ENCODE results near the gene ZNF469. TPM values are rescaled to one million over a fixed set of nuclear protein-coding genes. Genes with fewer than 3 reads are reported as not detected.

ZNF469 gene
- total RNA-seq, 1 donor, result 8.3 TPM

- DNase-seq (ENCODE audit: insufficient read length, low spot score, missing footprints), result no peak
- TF ChIP-seq, protein P1, sequence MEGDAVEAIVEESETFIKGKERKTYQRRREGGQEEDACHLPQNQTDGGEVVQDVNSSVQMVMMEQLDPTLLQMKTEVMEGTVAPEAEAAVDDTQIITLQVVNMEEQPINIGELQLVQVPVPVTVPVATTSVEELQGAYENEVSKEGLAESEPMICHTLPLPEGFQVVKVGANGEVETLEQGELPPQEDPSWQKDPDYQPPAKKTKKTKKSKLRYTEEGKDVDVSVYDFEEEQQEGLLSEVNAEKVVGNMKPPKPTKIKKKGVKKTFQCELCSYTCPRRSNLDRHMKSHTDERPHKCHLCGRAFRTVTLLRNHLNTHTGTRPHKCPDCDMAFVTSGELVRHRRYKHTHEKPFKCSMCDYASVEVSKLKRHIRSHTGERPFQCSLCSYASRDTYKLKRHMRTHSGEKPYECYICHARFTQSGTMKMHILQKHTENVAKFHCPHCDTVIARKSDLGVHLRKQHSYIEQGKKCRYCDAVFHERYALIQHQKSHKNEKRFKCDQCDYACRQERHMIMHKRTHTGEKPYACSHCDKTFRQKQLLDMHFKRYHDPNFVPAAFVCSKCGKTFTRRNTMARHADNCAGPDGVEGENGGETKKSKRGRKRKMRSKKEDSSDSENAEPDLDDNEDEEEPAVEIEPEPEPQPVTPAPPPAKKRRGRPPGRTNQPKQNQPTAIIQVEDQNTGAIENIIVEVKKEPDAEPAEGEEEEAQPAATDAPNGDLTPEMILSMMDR (IDR thresholded peaks at IDR 0.05; ENCODE audit: extremely low read depth, low read depth, low read length), result no peak
- no peaks in the 10 kb centered on the region for H3K36me3 ChIP-seq (ENCODE audit: insufficient read depth, low read length)
Observed at GRCh38 chr16:88363239-88363891, 19.4 kb upstream of the ZNF469 start.

DNA sequence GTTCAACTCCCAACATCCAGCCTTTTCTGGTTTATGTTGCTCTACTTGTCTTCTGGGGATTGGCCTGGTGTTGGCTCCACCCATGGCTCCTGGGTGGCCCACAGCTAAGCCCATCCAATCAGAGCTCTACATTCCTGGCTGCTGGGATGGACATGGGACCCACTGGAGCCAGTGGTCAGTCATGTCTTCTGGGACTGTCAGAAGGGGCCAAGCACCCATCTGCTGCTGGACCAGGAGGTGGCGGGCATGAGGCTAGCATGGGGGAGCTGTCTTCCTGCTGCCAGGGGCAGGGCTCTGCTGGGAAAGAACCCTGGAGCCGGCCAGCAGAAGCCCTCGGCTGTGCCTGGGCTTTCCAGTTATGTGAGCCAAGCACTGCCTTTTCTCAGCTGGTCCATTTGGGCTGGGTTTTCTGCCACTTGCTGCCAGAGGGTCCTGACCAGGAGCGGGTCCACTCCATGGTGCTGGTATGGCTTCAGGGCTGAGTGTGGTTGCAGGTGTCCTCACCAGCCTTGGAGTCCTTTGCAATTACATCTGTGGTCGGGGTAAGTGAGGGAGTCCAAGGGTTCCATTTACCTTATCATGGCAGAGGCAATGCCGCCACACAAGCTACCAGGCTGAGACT, 17.4 kb upstream of the ZNF469 start:
- peak; percentile 43 for DNase-seq (ENCODE audit: insufficient read length, low spot score, missing footprints)
- H3K27ac ChIP-seq (ENCODE audit: low read depth, low read length), result no peak overlapping the region
- no peaks in the 10 kb centered on the region for H3K36me3 ChIP-seq (ENCODE audit: insufficient read depth, low read length)
- peaks cover 38% of the 10 kb centered on the region for H3K27me3 ChIP-seq (ENCODE audit: insufficient read depth, low read length)
- no peak overlapping the region for H3K4me2 ChIP-seq (ENCODE audit: insufficient read depth, low read length)
- H2AFZ ChIP-seq (ENCODE audit: low read length), result no peak overlapping the region
- H3K4me3 ChIP-seq (ENCODE audit: insufficient read depth, low read length), result no peak overlapping the region
- no peaks in the 10 kb centered on the region for H3K4me1 ChIP-seq (ENCODE audit: insufficient read depth, low read length)
- H4K20me1 ChIP-seq (ENCODE audit: insufficient read depth, low read length), result no peaks in the 10 kb centered on the region
- TF ChIP-seq, protein P1 (IDR thresholded peaks at IDR 0.05; ENCODE audit: extremely low read depth, low read depth, low read length), result no peak
- no peaks in the 10 kb centered on the region for H3K79me2 ChIP-seq (ENCODE audit: insufficient read depth, low read length)
- no peaks in the 10 kb centered on the region for H3K9me3 ChIP-seq (ENCODE audit: low read depth, low read length)

More at GRCh38 chr16:88363239-88363891, 19.4 kb upstream of the ZNF469 start:
- no peaks in the 10 kb centered on the region for H4K20me1 ChIP-seq (ENCODE audit: insufficient read depth, low read length)
- H2AFZ ChIP-seq (ENCODE audit: low read length), result no peak overlapping the region
- H3K9me3 ChIP-seq (ENCODE audit: low read depth, low read length), result no peaks in the 10 kb centered on the region
- peaks cover 42% of the 10 kb centered on the region for H3K27me3 ChIP-seq (ENCODE audit: insufficient read depth, low read length)
- no peaks in the 10 kb centered on the region for H3K79me2 ChIP-seq (ENCODE audit: insufficient read depth, low read length)
- no peak overlapping the region for H3K4me3 ChIP-seq (ENCODE audit: insufficient read depth, low read length)
- no peak overlapping the region for H3K27ac ChIP-seq (ENCODE audit: low read depth, low read length)
- H3K4me2 ChIP-seq (ENCODE audit: insufficient read depth, low read length), result no peak overlapping the region
- H3K4me1 ChIP-seq (ENCODE audit: insufficient read depth, low read length), result no peaks in the 10 kb centered on the region

GRCh38 chr16:88366032-88366703, 16.6 kb upstream of the ZNF469 start:
- Histone ChIP-seq H3K4me2 (ENCODE audit: insufficient read depth, low read length) (no peak overlapping the region), H4K20me1 (ENCODE audit: insufficient read depth, low read length) (no peaks in the 10 kb centered on the region)
- TF ChIP-seq, protein P1 (IDR thresholded peaks at IDR 0.05; ENCODE audit: extremely low read depth, low read depth, low read length), result no peak

DNA sequence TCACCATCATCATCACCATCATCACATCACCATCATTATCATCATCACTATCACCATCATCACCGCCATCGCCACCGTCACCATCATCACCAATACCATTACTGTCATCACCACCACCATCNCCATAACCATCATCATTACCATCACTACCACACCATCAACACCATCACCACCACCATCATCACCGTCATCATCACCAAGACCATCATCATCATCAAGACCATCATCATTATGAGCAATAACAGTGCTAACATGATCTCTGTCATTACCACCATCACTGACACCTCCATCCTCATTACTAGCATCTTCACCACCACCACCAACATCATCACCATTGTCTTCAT, 16.1 kb upstream of the ZNF469 start:
- Histone ChIP-seq H3K27me3 (ENCODE audit: insufficient read depth, low read length) (peaks cover 34% of the 10 kb centered on the region), H2AFZ (ENCODE audit: low read length) (no peak overlapping the region), H3K27ac (ENCODE audit: low read depth, low read length) (no peak overlapping the region), H3K36me3 (ENCODE audit: insufficient read depth, low read length) (no peaks in the 10 kb centered on the region), H3K4me3 (ENCODE audit: insufficient read depth, low read length) (no peak overlapping the region), H3K9me3 (ENCODE audit: low read depth, low read length) (no peaks in the 10 kb centered on the region), H3K79me2 (ENCODE audit: insufficient read depth, low read length) (no peaks in the 10 kb centered on the region), H4K20me1 (ENCODE audit: insufficient read depth, low read length) (no peaks in the 10 kb centered on the region), H3K4me1 (ENCODE audit: insufficient read depth, low read length) (no peaks in the 10 kb centered on the region), H3K4me2 (ENCODE audit: insufficient read depth, low read length) (no peak overlapping the region)
- TF ChIP-seq, protein P1 (IDR thresholded peaks at IDR 0.05; ENCODE audit: extremely low read depth, low read depth, low read length), result no peak
- no peak for DNase-seq (ENCODE audit: insufficient read length, low spot score, missing footprints)

More at GRCh38 chr16:88366032-88366703, 16.6 kb upstream of the ZNF469 start:
- H3K4me1 ChIP-seq (ENCODE audit: insufficient read depth, low read length), result no peaks in the 10 kb centered on the region
- peaks cover 38% of the 10 kb centered on the region for H3K27me3 ChIP-seq (ENCODE audit: insufficient read depth, low read length)
- H3K27ac ChIP-seq (ENCODE audit: low read depth, low read length), result no peak overlapping the region
- no peaks in the 10 kb centered on the region for H3K36me3 ChIP-seq (ENCODE audit: insufficient read depth, low read length)
- H3K9me3 ChIP-seq (ENCODE audit: low read depth, low read length), result no peaks in the 10 kb centered on the region
- H3K4me3 ChIP-seq (ENCODE audit: insufficient read depth, low read length), result no peak overlapping the region
- H3K79me2 ChIP-seq (ENCODE audit: insufficient read depth, low read length), result no peaks in the 10 kb centered on the region
- DNase-seq (ENCODE audit: insufficient read length, low spot score, missing footprints), result no peak
- H2AFZ ChIP-seq (ENCODE audit: low read length), result no peak overlapping the region
